NOMO-1 treated with DMSO at 0.1 percent for 48 hours (cell line): ENCODE measurements around the gene CAP2.
"Not testable (repeated sequence)": the region's sequence is repeated elsewhere in the genome, so short reads cannot be mapped to it uniquely, and the experiment has no call there.

Experiments used
- DNase-seq: peaks from one replicate; lab custom pipeline; 2025; ENCODE audit not compliant: unreplicated experiment; lab: John Stamatoyannopoulos, UW

CAP2 gene

GRCh38 chr6:17432356-17432755 lies 39.0 kb downstream of the CAP2 start:
- no peak for DNase-seq

GRCh38 chr6:17439243-17439993 lies 46.0 kb downstream of the CAP2 start:
- DNase-seq, result no peak

- not testable (repeated sequence) for DNase-seq
Measured at GRCh38 chr6:17440811-17441210, 47.4 kb downstream of the CAP2 start.

GRCh38 chr6:17442196-17442595 lies 48.8 kb downstream of the CAP2 start:
- no peak for DNase-seq

GRCh38 chr6:17446713-17447112 lies 53.3 kb downstream of the CAP2 start:
- DNase-seq, result no peak

GRCh38 chr6:17448165-17448564 lies 54.8 kb downstream of the CAP2 start:
- no peak for DNase-seq

- no peak for DNase-seq
Measured at GRCh38 chr6:17450397-17450796, 57.0 kb downstream of the CAP2 start.

- DNase-seq, result no peak
Measured at GRCh38 chr6:17450832-17451231, 57.4 kb downstream of the CAP2 start.

GRCh38 chr6:17452096-17452495 lies 58.7 kb downstream of the CAP2 start:
- DNase-seq, result no peak

- DNase-seq, result no peak
Measured at GRCh38 chr6:17454316-17455005, 61.1 kb downstream of the CAP2 start.

- DNase-seq, result no peak
Measured at GRCh38 chr6:17455919-17456318, 62.5 kb downstream of the CAP2 start.

GRCh38 chr6:17456711-17457110 lies 63.3 kb downstream of the CAP2 start:
- no peak for DNase-seq

- DNase-seq, result no peak
Measured at GRCh38 chr6:17457405-17457804, 64.0 kb downstream of the CAP2 start.

GRCh38 chr6:17457956-17458355 lies 64.6 kb downstream of the CAP2 start:
- no peak for DNase-seq

GRCh38 chr6:17458966-17459365 lies 65.6 kb downstream of the CAP2 start:
- DNase-seq, result no peak

GRCh38 chr6:17460862-17461261 lies 67.5 kb downstream of the CAP2 start:
- DNase-seq, result no peak

- DNase-seq, result no peak
Measured at GRCh38 chr6:17466147-17466546, 72.8 kb downstream of the CAP2 start.

- no peak for DNase-seq
Measured at GRCh38 chr6:17466707-17467106, 73.3 kb downstream of the CAP2 start.

GRCh38 chr6:17469006-17469832 lies 75.8 kb downstream of the CAP2 start:
- no peak for DNase-seq

- no peak for DNase-seq
Measured at GRCh38 chr6:17470202-17470937, 77.0 kb downstream of the CAP2 start.

GRCh38 chr6:17470938-17471327 lies 77.5 kb downstream of the CAP2 start:
- no peak for DNase-seq
